GM18520 (cell line): ENCODE data around the gene DPY19L2.
"Not testable (repeated sequence)": the region's sequence is repeated elsewhere in the genome, so short reads cannot be mapped to it uniquely, and the experiment has no call there.

Source experiments
- ATAC-seq: cut with Tn5 transposase; IDR thresholded peaks from one replicate; pipeline ENCODE4 v1.9.1; 2021; ENCODE audit not compliant: unreplicated experiment

Gene DPY19L2

DNA sequence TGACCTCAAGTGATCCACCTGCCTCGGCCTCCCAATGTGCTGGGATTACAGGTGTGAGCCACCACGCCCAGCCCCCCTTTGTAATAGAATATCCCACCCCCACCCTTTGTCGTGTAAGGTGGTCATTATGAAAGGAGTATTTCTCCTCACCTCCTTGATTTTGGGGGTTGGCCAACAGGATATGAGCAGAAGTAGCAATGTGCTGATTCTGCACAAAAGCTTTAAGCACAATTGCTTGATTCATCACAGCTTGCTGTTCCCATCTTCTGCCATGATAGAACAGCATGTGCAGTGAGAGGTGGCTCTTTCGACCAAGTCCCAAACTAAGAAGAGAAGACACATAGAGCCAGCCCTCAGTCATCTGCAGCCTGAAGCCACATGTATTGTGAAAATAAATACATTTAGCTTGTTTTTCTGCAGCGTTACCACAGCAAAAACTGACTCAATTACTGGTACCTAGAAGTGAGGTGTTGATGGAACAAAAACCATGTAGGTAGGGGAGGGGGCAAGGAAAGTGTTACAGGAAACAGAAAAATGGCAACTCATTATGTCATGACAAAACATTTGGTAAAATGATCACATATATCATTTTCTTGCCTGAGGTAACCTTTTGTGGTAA, 122.9 kb downstream of the DPY19L2 start:
- ATAC-seq: not testable (repeated sequence)

DNA sequence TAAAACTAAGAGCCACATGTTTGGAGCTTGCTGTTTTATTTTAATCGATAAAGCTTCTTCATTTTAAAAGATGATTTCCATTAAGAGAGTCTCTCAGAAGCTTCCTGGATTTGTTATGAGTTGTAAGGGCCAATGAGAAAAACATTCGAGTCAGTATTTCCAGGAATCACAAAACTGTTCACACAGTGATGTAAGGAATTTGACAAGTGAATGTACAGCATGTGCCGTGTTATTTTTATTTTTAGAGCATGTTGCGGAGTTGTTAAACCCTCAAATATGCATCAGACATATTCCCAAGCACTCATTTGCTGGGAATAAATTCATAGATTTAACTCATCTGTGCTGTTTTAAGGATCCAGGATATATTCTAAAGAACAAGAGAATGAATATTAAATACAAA, 129.6 kb downstream of the DPY19L2 start:
- not testable (repeated sequence) for ATAC-seq

DNA sequence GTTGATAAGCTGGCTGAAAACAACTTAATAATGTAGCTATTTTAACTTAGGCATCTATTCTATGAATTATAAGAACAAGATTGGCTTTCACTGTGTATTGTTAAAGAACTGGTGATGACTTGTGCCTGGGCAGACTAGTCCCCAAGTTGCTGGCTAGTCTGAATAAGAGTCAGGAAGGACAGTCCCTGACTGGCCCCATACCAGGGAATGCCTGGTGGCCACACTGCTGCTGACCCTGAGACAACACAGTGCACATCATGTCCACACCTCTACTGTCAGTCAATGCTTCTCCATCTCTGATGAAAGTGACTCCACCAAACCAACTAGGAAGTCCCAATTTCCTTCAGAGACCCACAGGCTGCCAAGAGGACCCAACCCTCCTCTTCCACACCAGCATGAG, 130.5 kb downstream of the DPY19L2 start:
- not testable (repeated sequence) for ATAC-seq

DNA sequence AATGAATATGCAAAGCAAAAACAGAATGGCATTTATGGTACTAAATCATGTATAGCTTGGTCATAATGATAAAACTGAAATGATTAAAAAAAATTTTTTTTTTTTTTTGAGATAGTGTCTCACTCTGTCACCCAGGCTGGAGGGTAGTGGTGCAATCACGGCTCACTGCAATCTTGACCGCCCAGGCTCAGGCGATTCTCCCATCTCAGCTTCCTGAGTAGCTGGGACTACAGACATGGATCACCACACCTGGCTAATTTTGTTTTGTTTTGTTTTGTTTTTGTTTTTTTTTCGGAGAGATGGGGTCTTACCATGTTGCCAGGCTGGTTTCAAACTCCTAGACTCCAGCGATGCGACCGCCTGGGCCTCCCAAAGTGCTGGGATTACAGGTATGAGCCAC, 138.7 kb downstream of the DPY19L2 start:
- not testable (repeated sequence) for ATAC-seq

DNA sequence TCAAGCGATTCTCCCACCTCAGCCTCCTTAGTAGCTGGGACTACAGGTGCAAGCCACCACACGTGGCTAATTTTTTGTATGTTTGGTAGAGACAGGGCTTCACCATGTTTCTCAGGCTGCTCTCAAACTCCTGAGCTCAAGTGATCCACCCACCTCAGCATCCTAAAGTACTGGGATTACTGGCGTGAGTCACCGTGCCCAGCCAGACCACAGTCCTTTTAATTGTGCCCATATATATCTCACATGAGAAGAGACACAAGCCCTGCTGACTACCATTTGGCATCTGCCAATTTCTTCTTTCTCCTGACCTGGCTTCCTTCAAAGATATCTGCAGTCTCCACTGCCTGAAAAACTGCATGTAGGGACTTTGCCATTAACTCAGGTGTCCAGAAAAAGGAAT, 142.5 kb downstream of the DPY19L2 start:
- ATAC-seq: no peak

DNA sequence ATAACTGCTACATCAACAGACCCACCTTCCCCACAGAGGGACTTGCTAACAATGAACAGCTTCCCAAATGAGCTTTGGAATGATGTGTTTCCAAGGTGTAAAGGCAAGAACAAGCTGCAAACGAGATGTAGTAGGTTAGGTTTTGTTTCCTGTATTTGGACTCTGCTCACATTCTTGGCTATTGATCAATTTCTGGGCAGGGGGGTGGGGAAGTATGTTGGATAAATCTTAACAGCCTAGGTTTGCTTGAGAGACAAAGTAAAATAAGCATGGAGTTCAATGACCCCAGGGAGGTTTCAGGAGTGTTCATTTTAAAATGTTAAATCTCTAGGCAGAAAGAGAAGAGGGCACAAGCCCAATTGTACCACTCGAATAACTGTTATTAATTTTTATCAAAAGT, 146.6 kb downstream of the DPY19L2 start:
- no peak for ATAC-seq
